Stimulated activated CD4-positive, alpha-beta T cell treated with anti-CD3 and anti-CD28 coated beads, TNF-alpha, amount 100 ng/mL, for 48 hours (primary cell): ENCODE results near the gene TGFBR2.

Experiments used
- DNase-seq, 3 donors: peaks; one replicate each; pipeline ENCODE4 v3.0.0-alpha.2; 2020; ENCODE audit warnings: low read depth in 3 of 3

Gene TGFBR2

GRCh38 chr3:30719536-30719935 is 113.1 kb downstream of the TGFBR2 start:
- DNase-seq, result no peak

- DNase-seq, result no peak
Measured at GRCh38 chr3:30720586-30721313, 114.3 kb downstream of the TGFBR2 start.

GRCh38 chr3:30721314-30721634 is 114.9 kb downstream of the TGFBR2 start:
- DNase-seq, result no peak

- no peak for DNase-seq
Measured at GRCh38 chr3:30723211-30723610, 116.8 kb downstream of the TGFBR2 start.

GRCh38 chr3:30724863-30725262 is 118.5 kb downstream of the TGFBR2 start:
- no peak for DNase-seq

- no peak for DNase-seq
Measured at GRCh38 chr3:30728143-30728542, 121.7 kb downstream of the TGFBR2 start.

- DNase-seq, result no peak
Measured at GRCh38 chr3:30729512-30729911, 123.1 kb downstream of the TGFBR2 start.

- no peak for DNase-seq
Measured at GRCh38 chr3:30729936-30730335, 123.5 kb downstream of the TGFBR2 start.

- no peak for DNase-seq
Measured at GRCh38 chr3:30730967-30731366, 124.6 kb downstream of the TGFBR2 start.

- no peak for DNase-seq
Measured at GRCh38 chr3:30733209-30733608, 126.8 kb downstream of the TGFBR2 start.

- DNase-seq, result no peak
Measured at GRCh38 chr3:30733696-30734095, 127.3 kb downstream of the TGFBR2 start.

GRCh38 chr3:30737743-30738499 is 131.5 kb downstream of the TGFBR2 start:
- no peak for DNase-seq

GRCh38 chr3:30738605-30739004 is 132.2 kb downstream of the TGFBR2 start:
- no peak for DNase-seq

GRCh38 chr3:30741889-30742288 is 135.5 kb downstream of the TGFBR2 start:
- no peak for DNase-seq

- DNase-seq, result no peak
Measured at GRCh38 chr3:30742796-30743619, 136.6 kb downstream of the TGFBR2 start.
